ENCODE measurements around the gene ANO7.

The ANO7 gene

GRCh38 chr2:241238693-241239198 lies 50.3 kb downstream of the ANO7 start:
- Histone ChIP-seq H3K36me3 (ENCODE audit: control insufficient read depth, insufficient read depth, low read length) (peaks cover 98% of the 10 kb centered on the region), H3K27ac (ENCODE audit: low read depth, low read length) (no peak overlapping the region), H3K4me3 (ENCODE audit: low read depth, low read length) (no peak overlapping the region), H3K9ac (ENCODE audit: low read length) (no peak overlapping the region), H3K27me3 (ENCODE audit: control insufficient read depth, insufficient read depth, low read length) (no peaks in the 10 kb centered on the region), H3K4me1 (ENCODE audit: control insufficient read depth, insufficient read depth, low read length) (no peaks in the 10 kb centered on the region; the same call in 1 of the 2 replicates), H3K9me3 (ENCODE audit: control insufficient read depth, insufficient read depth, low read depth, low read length) (no peaks in the 10 kb centered on the region)

- Histone ChIP-seq H3K27me3 (ENCODE audit: control insufficient read depth, insufficient read depth, low read length) (no peaks in the 10 kb centered on the region), H3K4me1 (ENCODE audit: control insufficient read depth, insufficient read depth, low read length) (no peaks in the 10 kb centered on the region; the same call in 1 of the 2 replicates), H3K9me3 (ENCODE audit: control insufficient read depth, insufficient read depth, low read depth, low read length) (no peaks in the 10 kb centered on the region), H3K9ac (ENCODE audit: low read length) (no peak overlapping the region), H3K36me3 (ENCODE audit: control insufficient read depth, insufficient read depth, low read length) (peaks cover 98% of the 10 kb centered on the region), H3K27ac (ENCODE audit: low read depth, low read length) (no peak overlapping the region), H3K4me3 (ENCODE audit: low read depth, low read length) (no peak overlapping the region)
These were observed 51.2 kb downstream of the ANO7 start for GRCh38 chr2:241239552-241240202.

- H3K9me3 ChIP-seq (ENCODE audit: control insufficient read depth, insufficient read depth, low read depth, low read length): no peaks in the 10 kb centered on the region
- no peak overlapping the region for H3K9ac ChIP-seq (ENCODE audit: low read length)
- no peaks in the 10 kb centered on the region for H3K27me3 ChIP-seq (ENCODE audit: control insufficient read depth, insufficient read depth, low read length)
- H3K4me3 ChIP-seq (ENCODE audit: low read depth, low read length): no peak overlapping the region
- H3K4me1 ChIP-seq (ENCODE audit: control insufficient read depth, insufficient read depth, low read length): no peaks in the 10 kb centered on the region; the same call in 1 of the 2 replicates
- H3K36me3 ChIP-seq (ENCODE audit: control insufficient read depth, insufficient read depth, low read length): peaks cover 98% of the 10 kb centered on the region
- no peak overlapping the region for H3K27ac ChIP-seq (ENCODE audit: low read depth, low read length)
These were observed 52.0 kb downstream of the ANO7 start for GRCh38 chr2:241240320-241241004.

DNA sequence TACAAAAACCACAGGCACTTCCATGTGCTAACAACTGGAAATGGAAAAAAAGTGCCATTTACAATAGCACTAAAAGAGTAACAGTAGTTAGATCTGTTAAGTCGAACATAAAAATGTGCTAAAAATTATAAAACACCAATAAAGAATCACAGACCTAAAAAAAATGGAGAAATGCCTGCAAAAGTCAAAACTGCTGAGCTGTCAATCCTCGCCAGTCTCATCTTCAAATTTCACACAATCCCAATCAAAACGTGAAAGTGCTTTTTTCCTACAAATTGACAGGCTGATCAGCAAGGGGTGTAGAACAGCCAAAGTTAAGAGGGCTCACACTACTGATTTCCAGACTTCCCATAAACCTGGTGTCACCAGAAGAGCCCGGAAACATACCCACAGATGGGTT lies 53.2 kb downstream of the ANO7 start:
- no peaks in the 10 kb centered on the region for H3K9me3 ChIP-seq (ENCODE audit: control insufficient read depth, insufficient read depth, low read depth, low read length)
- H3K27me3 ChIP-seq (ENCODE audit: control insufficient read depth, insufficient read depth, low read length): no peaks in the 10 kb centered on the region
- H3K9ac ChIP-seq (ENCODE audit: low read length): no peak overlapping the region
- H3K27ac ChIP-seq (ENCODE audit: low read depth, low read length): no peak overlapping the region
- no peak overlapping the region for H3K4me3 ChIP-seq (ENCODE audit: low read depth, low read length)
- peaks cover 98% of the 10 kb centered on the region for H3K36me3 ChIP-seq (ENCODE audit: control insufficient read depth, insufficient read depth, low read length)
- no peaks in the 10 kb centered on the region; the same call in 1 of the 2 replicates for H3K4me1 ChIP-seq (ENCODE audit: control insufficient read depth, insufficient read depth, low read length)

DNA sequence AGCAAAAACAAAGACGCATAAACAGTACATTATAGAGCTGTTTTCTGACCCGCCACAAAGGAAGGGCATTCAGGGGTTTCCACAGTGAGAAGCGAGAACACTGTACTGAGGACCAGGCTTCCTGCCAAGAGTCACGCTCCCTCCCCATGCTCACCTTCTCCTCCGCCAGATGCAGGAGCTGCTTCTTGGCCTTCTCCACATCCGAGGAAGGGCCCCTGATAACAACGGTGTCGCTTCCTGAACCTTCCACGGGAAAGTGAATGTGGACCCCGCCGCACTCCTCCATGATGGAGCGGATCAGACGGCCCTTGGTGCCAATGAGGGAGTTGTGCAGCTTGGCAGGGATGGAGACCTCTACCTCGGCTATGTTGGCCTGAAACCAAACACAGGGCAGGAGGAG lies 53.8 kb downstream of the ANO7 start:
- H3K27me3 ChIP-seq (ENCODE audit: control insufficient read depth, insufficient read depth, low read length): no peaks in the 10 kb centered on the region
- H3K4me1 ChIP-seq (ENCODE audit: control insufficient read depth, insufficient read depth, low read length): no peaks in the 10 kb centered on the region; the same call in 1 of the 2 replicates
- peaks cover 98% of the 10 kb centered on the region for H3K36me3 ChIP-seq (ENCODE audit: control insufficient read depth, insufficient read depth, low read length)
- no peak overlapping the region for H3K27ac ChIP-seq (ENCODE audit: low read depth, low read length)
- no peaks in the 10 kb centered on the region for H3K9me3 ChIP-seq (ENCODE audit: control insufficient read depth, insufficient read depth, low read depth, low read length)
- H3K9ac ChIP-seq (ENCODE audit: low read length): peak overlapping the region; percentile 6
- H3K4me3 ChIP-seq (ENCODE audit: low read depth, low read length): no peak overlapping the region

DNA sequence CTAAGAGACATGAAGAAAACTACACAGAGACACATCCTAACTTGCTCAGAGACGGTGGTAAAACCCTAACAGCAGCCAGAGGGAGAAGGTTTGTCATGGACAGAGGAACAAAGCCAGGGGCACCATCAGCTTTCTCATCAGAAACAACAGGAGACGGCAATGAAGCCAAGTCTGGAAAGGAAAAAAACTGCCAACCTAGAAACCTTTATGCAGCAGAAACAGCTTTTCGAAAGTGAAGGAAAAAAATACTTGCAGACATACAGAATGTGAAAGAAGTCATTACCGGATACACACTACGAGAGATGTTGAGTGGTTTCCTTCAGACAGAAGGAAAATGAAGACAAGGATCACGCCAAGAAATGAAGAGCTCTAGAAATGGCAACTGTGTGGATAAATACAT lies 55.9 kb downstream of the ANO7 start:
- Histone ChIP-seq H3K4me1 (ENCODE audit: control insufficient read depth, insufficient read depth, low read length) (no peaks in the 10 kb centered on the region), H3K36me3 (ENCODE audit: control insufficient read depth, insufficient read depth, low read length) (peaks cover 98% of the 10 kb centered on the region), H3K27ac (ENCODE audit: low read depth, low read length) (no peak overlapping the region), H3K9ac (ENCODE audit: low read length) (no peak overlapping the region), H3K27me3 (ENCODE audit: control insufficient read depth, insufficient read depth, low read length) (no peaks in the 10 kb centered on the region), H3K4me3 (ENCODE audit: low read depth, low read length) (no peak overlapping the region), H3K9me3 (ENCODE audit: control insufficient read depth, insufficient read depth, low read depth, low read length) (no peaks in the 10 kb centered on the region)

- no peak overlapping the region for H3K4me3 ChIP-seq (ENCODE audit: low read depth, low read length)
These were observed 59.8 kb downstream of the ANO7 start for GRCh38 chr2:241248289-241248688.

DNA sequence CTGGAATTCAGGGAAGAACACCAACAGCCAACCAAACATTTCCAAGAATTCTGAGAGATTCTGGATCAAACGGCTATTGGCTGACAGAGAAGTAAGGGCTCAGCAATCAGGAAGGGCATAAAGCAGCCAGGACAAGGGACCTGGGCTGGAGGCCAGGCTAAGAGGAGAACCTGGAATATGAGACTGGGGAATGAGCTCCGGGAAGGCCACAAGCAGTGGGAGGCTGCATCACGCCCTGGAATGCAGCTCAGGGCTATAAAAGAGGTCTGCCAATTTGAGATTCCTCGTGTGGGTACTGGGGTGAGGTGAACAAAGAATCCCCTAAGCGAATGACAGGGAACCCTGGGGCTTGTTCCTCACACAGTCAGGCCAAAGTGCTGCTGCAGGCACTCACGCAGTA lies 60.4 kb downstream of the ANO7 start:
- Histone ChIP-seq H3K36me3 (ENCODE audit: control insufficient read depth, insufficient read depth, low read length) (peaks cover 100% of the 10 kb centered on the region), H3K9ac (ENCODE audit: low read length) (no peak overlapping the region), H3K9me3 (ENCODE audit: control insufficient read depth, insufficient read depth, low read depth, low read length) (no peaks in the 10 kb centered on the region), H3K27me3 (ENCODE audit: control insufficient read depth, insufficient read depth, low read length) (no peaks in the 10 kb centered on the region), H3K27ac (ENCODE audit: low read depth, low read length) (no peak overlapping the region), H3K4me3 (ENCODE audit: low read depth, low read length) (no peak overlapping the region), H3K4me1 (ENCODE audit: control insufficient read depth, insufficient read depth, low read length) (no peaks in the 10 kb centered on the region)

More at GRCh38 chr2:241248289-241248688, 59.8 kb downstream of the ANO7 start:
- H3K9ac ChIP-seq (ENCODE audit: low read length): no peak overlapping the region
- peaks cover 100% of the 10 kb centered on the region for H3K36me3 ChIP-seq (ENCODE audit: control insufficient read depth, insufficient read depth, low read length)
- no peaks in the 10 kb centered on the region for H3K27me3 ChIP-seq (ENCODE audit: control insufficient read depth, insufficient read depth, low read length)
- no peaks in the 10 kb centered on the region for H3K9me3 ChIP-seq (ENCODE audit: control insufficient read depth, insufficient read depth, low read depth, low read length)
- no peaks in the 10 kb centered on the region for H3K4me1 ChIP-seq (ENCODE audit: control insufficient read depth, insufficient read depth, low read length)
- no peak overlapping the region for H3K27ac ChIP-seq (ENCODE audit: low read depth, low read length)

DNA sequence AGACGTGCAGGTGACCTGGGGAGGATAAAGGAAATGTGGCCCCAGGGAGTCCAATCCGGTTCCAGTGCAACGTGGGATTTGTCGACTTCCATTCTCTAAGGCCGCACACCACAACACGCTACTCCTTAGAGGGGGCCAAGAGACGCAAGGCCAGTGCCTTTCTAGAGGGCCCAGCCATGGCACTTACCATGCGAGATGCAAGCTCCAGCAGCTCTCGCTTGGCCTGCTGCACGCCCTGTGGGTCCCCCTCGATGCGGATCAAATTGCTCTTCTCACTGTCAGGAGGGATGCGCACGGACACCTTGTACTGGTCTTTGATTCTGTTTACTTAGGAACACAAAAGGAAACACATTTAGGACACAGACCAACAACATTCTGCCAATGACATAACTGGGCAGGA lies 61.2 kb downstream of the ANO7 start:
- Histone ChIP-seq H3K27me3 (ENCODE audit: control insufficient read depth, insufficient read depth, low read length) (no peaks in the 10 kb centered on the region), H3K4me1 (ENCODE audit: control insufficient read depth, insufficient read depth, low read length) (no peaks in the 10 kb centered on the region), H3K9me3 (ENCODE audit: control insufficient read depth, insufficient read depth, low read depth, low read length) (no peaks in the 10 kb centered on the region), H3K4me3 (ENCODE audit: low read depth, low read length) (no peak overlapping the region), H3K9ac (ENCODE audit: low read length) (no peak overlapping the region), H3K36me3 (ENCODE audit: control insufficient read depth, insufficient read depth, low read length) (peaks cover 99% of the 10 kb centered on the region), H3K27ac (ENCODE audit: low read depth, low read length) (no peak overlapping the region)

DNA sequence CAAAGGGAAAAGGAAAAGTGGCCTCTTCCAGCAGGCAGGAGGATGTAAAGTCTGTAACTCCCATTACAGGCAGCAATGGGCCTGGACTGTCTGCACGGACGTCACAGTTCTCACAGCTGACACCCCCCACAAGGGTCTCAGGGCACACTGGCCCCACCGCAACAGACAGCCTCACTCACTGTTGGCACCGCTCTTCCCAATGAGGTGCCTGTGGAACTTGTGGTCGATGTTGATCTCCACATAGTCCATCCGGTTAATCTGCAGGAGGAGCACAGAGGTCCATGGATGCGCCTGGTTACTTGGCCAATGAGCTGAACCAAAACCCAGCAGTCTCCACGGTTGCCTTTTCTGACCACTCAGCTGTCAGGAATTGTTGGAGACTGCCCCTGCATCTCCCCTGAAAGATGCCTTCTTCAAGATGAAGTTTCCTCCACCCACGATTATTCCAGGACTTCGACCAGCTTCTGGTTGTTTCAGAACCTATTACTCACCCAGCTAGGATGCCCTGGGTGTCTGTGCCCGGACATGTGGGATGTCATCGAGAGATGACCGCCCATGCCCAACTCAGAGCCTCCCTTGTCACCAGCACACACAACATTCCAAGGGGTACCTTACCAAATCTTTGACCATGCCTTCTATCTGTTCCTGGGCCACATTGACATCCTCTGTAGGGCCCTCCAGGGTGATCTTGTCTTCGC lies 64.5 kb downstream of the ANO7 start:
- Histone ChIP-seq H3K9ac (ENCODE audit: low read length) (no peak overlapping the region), H3K9me3 (ENCODE audit: control insufficient read depth, insufficient read depth, low read depth, low read length) (no peaks in the 10 kb centered on the region), H3K27ac (ENCODE audit: low read depth, low read length) (no peak overlapping the region), H3K4me1 (ENCODE audit: control insufficient read depth, insufficient read depth, low read length) (no peaks in the 10 kb centered on the region), H3K27me3 (ENCODE audit: control insufficient read depth, insufficient read depth, low read length) (no peaks in the 10 kb centered on the region), H3K36me3 (ENCODE audit: control insufficient read depth, insufficient read depth, low read length) (peaks cover 97% of the 10 kb centered on the region), H3K4me3 (ENCODE audit: low read depth, low read length) (no peak overlapping the region)

DNA sequence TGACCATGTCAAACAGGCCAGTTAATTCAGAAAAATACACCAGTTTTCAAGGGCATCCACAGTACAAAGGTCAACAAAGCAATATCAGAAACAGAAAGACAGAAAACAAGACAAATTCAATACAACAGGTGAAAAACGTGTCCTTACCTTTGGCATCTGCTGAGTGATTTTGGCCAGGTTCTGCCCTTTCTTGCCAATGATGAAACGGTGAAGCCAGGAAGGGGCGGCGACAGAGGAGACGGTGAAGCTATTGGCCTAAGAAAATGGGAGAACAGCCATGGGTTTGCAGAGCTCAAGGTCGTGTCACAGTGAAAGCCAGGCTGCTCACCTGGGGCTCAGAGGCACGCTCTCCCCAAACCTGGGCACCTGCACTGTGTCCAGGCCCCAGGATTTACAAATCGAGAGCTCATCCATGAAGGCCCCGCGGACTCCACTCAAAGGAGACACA lies 66.5 kb downstream of the ANO7 start:
- no peaks in the 10 kb centered on the region for H3K4me1 ChIP-seq (ENCODE audit: control insufficient read depth, insufficient read depth, low read length)

More for the DNA sequence above, 66.5 kb downstream of the ANO7 start:
- Histone ChIP-seq H3K9me3 (ENCODE audit: control insufficient read depth, insufficient read depth, low read depth, low read length) (no peaks in the 10 kb centered on the region), H3K9ac (ENCODE audit: low read length) (no peak overlapping the region), H3K36me3 (ENCODE audit: control insufficient read depth, insufficient read depth, low read length) (peaks cover 93% of the 10 kb centered on the region), H3K4me3 (ENCODE audit: low read depth, low read length) (no peak overlapping the region), H3K27ac (ENCODE audit: low read depth, low read length) (no peak overlapping the region), H3K27me3 (ENCODE audit: control insufficient read depth, insufficient read depth, low read length) (no peaks in the 10 kb centered on the region)

All from HUES6 (cell line).